Measurements from ENCODE around the gene FOXD4.
"Not testable (repeated sequence)": the region's sequence is repeated elsewhere in the genome, so short reads cannot be mapped to it uniquely, and the experiment has no call there.

The FOXD4 gene

DNA sequence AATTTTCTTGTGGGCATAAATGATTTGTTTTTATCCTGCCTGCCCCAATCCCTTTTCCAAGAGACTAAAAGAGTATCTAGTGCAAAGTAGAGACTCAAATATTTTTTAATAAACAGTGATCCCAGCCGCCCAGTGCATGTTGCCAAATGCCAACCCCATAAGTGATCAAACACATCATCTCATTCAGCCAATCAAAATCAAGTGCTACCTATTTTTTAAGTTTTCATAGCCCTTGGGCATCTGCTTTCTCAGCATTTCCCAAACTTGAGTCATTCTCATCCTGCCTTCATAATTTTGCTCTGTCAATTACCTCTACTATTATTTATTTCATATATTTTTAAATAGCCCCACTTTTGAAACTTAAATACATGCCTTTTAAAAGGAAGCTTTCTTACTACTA lies 27.4 kb downstream of the FOXD4 start:
- DNase-seq: not testable (repeated sequence)

GRCh38 chr9:88396-89037 lies 29.7 kb downstream of the FOXD4 start:
- not testable (repeated sequence) for DNase-seq

DNA sequence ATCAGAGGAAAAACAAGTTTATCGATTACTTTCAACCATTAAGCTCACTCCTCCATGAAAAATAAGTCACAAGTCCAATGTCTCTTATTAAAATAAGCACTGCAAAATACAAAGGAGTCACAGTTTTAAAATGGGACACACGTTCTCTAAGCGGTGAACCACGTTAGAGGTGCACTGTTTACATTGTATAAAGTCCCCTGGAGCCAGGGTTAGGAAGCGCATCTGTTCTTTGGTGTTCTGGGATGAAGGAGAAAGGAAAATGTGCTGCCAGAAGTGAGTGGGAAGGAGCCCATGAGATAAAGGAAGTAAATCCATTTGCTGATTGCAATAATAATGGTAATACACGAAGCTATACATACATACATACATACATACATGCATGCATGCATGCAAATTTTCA lies 30.4 kb downstream of the FOXD4 start:
- not testable (repeated sequence) for DNase-seq

GRCh38 chr9:87105-87504 lies 31.1 kb downstream of the FOXD4 start:
- not testable (repeated sequence) for DNase-seq

DNA sequence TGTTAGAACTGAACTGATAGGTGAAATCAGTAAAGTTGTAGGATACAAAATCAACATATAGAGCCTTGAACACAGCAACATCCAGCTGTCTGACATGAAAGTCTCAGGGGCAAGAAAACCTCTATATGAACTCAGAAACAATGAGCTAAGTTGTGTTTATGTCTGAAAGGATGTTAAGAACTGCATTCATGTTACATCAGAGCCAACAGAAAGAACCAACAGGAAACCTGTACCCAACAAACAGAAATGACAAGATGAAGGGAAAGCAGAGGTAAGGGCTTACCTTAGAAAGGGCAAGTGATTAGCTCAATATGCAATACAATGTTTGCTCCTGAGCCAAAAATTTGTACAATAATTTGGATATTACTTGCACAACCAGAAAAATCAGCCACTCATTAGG lies 31.5 kb downstream of the FOXD4 start:
- DNase-seq: not testable (repeated sequence)

GRCh38 chr9:82932-83689 lies 35.1 kb downstream of the FOXD4 start:
- not testable (repeated sequence) for DNase-seq

- DNase-seq: not testable (repeated sequence)
Measured at GRCh38 chr9:78333-78732, 39.9 kb downstream of the FOXD4 start.

- not testable (repeated sequence) for DNase-seq
Measured at GRCh38 chr9:76389-76788, 41.8 kb downstream of the FOXD4 start.

DNA sequence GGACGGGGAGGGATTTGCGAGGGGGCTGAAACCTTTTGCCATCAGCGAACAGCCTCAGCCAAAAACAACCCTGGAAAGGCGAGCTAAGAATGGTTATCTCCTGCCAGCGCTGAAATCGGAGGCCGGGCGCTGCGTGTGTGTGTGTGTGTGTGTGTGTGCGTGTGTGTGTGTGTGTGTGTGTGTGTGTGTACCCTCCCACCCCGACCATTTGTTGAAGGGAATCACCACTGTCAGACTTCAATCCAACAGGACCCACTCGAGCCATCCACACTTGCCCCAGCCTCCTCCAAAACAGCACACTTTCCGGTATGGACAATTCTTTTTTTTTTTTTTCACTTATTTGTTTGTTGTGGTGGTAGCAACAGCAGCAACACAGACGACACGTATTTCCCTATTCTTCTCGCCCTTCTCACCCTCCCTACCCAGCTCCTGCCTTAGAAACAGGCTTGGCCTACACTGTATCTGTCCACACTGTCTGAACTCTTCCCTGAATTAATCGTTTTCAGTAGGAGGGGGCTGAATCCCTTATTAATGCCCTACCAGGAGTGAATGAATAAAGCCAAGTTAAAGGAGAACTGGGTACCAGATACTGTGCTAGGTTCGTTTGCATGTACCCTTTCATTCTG lies 44.2 kb downstream of the FOXD4 start:
- DNase-seq: not testable (repeated sequence)

GRCh38 chr9:73076-73899 lies 44.9 kb downstream of the FOXD4 start:
- DNase-seq: not testable (repeated sequence)

Data from T1000 (cell line).